Psoas muscle (tissue), 8 donors: ENCODE measurements around the gene LMX1A. TPM values are rescaled to one million over a fixed set of nuclear protein-coding genes. Genes with fewer than 3 reads are reported as not detected.
A peak's percentile ranks its signal among the peaks of the same experiment; 100 is the strongest.

Source experiments
- ATAC-seq, 4 donors: fragments of 200-7000 bp; cut with Tn5 transposase; one replicate each; pipeline ENCODE4 v1.9.1; 2020; ENCODE audit warnings: moderate library complexity in 3 of 4, mild to moderate bottlenecking in 2 of 4
- DNase-seq, 2 donors: peaks; one replicate each; pipeline ENCODE4 v3.0.0-alpha.2; 2020
- H3K27ac ChIP-seq: fragments of 200-600 bp; one replicate; pipeline ENCODE4 v1.8.0; 2022
- H3K27me3 ChIP-seq, 3 donors: fragments of 200-600 bp in 1 of 3; one replicate each; pipeline versions ENCODE4 v1.6.1 to v1.8.0; 2013 to 2022; ENCODE audit warnings: low read length in 2 of 3, mild to moderate bottlenecking in 2 of 3, moderate library complexity in 1 of 3; ENCODE audit not compliant: insufficient read depth in 3 of 3
- H3K36me3 ChIP-seq, 2 donors: fragments of 200-600 bp in 1 of 2; one replicate each; pipeline versions ENCODE4 v1.6.1 to v1.8.0; 2013 to 2022; ENCODE audit warnings: low read depth in 1 of 2, mild to moderate bottlenecking in 1 of 2, moderate library complexity in 1 of 2; ENCODE audit not compliant: insufficient read depth in 1 of 2
- H3K4me1 ChIP-seq: fragments of 200-600 bp; one replicate; pipeline ENCODE4 v1.8.0; 2022
- H3K4me3 ChIP-seq: fragments of 200-600 bp; one replicate; pipeline ENCODE4 v1.8.0; 2022; ENCODE audit warnings: mild to moderate bottlenecking
- H3K9me3 ChIP-seq: fragments of 200-600 bp; one replicate; pipeline ENCODE4 v1.8.0; 2022
- WGBS, 3 donors: extraction: QIAGEN DNeasy Blood & Tissue Kit; methylation state at CpG; one replicate each; pipeline versions ENCODE4 v1.1.6 to v1.1.7; 2013; 5-methylcytosine and 5-hydroxymethylcytosine counted together
- intact Hi-C, 2 donors: fragments of 100-400 bp; cut with DNase I; formaldehyde crosslinking; loops; one replicate each; pipeline versions ENCODE4 v1.11.0 to v1.14.2; 2022
- long read RNA-seq, 2 donors: library from polyadenylated mRNA; unstranded; transcript quantifications; one replicate each; pipeline ENCODE4 v2.0.0, GENCODE V29; 2021
- polyA plus RNA-seq, 3 donors: library from polyadenylated mRNA; stranded (reverse); fragments of 200-250 nt; gene quantifications; one replicate each; pipeline ENCODE4 v1.2.3, GENCODE V29; 2013
- total RNA-seq, 4 donors: library from RNA; stranded (reverse); fragmentation: NEBNext Ultra II Directional in 2 of 4; extraction: Animal tissue kit (Norgen Biotek cat#: 25700) in 2 of 4; gene quantifications; one replicate each; pipeline versions ENCODE4 v1.2.1 to v1.2.4, GENCODE V29; 2021 to 2023
- TF ChIP-seq, protein P1 (sequence below): fragments of 200-600 bp; IDR thresholded peaks from one replicate; pipeline ENCODE4 v1.8.0; 2022; ENCODE audit warnings: antibody characterized with exemption
- donor health status: healthy with polysubstance abuse.
- donor health status: DM: no; HTN: no; CAD: no; lungs with moderate emphysema.
- donor health status: Bipolar disorder and iron deficiency.
- donor health status: healthy.
- donor health status: DM: yes; HTN: yes; CAD: no.
- donor health status: DM: no; HTN: no; CAD: no.
- donor health status: DM: no; HTN: no; CAD: no.
- donor health status: DM: yes; HTN: yes; CAD: no.

Gene LMX1A
- total RNA-seq: under 1 TPM in 2 of 4 donors, not detected in 2; 0.25 to 0.36 TPM
- under 1 TPM in 2 of 3 donors, not detected in 1; 0.04 to 0.07 TPM for polyA plus RNA-seq
- long read RNA-seq, donor 1: 0 reads
- long read RNA-seq, donor 2: 0 reads

DNA sequence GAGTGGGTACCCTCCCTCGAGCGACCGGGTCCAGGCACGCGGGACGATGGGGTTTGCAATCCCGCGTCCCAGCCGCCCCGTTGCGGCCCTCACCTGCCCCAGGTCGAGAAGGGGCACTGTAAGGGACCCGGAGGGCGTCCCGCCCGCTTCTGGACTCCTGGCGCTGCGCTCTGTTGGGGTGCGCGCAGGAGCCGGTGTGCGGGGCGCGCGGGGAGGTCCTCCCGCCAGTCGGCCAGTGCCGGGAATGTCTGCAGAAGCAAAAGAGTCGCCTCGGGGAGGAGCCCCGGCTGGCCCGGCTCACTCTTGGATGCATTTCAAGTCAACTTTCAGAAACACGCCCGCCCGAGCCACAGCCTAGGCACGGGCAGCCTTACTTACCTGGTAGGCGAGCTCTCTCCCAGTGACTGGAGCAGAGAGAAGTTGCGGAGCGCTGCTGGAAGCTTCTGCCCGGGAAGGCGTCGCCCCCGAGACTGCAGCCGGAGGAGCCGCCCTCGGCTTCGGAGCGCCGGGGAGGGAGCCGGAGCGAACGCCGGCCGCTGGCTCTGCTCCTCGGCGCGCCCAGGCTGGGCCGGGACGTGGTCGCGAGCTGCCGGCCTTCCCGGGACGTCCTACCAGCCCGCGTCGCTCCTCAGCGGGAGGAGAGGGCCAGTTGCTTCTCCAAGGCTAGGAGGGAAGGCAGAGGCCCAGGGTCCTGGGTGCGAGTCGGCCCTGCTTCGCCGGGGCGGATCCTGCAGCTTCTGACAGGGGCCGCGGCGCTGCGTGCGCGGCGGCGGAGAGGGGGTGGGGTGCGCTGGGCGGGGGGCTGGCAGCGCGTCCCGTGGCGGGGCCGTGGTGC lies at the start of gene LMX1A:
LMX1A (minus strand) TSS at position 739 of the 835 bp plus-strand sequence. CDS start 1,156 bp downstream, outside the sequence.
- intact Hi-C loops: no loop called here

DNA sequence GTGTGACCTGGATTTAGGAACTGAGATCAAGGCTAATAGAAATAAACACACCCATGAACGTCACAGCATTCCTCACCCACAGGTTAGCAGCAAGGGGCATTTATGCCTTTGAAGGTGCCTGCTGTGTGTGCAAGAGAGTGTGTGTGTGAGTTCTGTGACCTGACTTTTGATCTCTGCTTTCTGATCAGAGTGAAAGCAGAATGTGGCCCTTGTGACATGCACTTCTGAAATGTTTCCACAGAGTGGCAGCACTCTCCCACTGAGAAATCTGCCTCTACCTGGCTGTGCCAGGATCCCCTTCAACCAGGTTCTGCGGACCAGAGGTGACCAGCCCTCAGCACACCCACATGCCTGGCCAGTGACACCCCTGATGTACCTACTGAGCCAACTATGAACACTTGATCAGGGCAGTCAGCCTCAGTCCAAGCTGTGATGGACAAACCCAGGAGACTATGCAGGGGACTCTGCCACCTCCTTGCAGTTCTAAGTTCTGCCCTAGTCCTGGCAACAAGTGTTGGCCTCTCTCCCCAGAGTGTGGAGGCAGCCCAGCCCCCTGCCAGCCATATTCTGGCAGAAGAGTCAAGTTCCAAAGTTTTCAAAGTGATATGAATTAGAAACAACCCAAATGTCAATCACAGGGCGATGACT lies 47.4 kb upstream of the LMX1A start:
- DNase-seq (no peak), ATAC-seq (peak; percentile 50 to 72 (median 58))
- no peaks in the 10 kb centered on the region for H3K9me3 ChIP-seq
- WGBS, 3 donors: 35 to 55% (median 35%) methylated on average over 3 of the region's 3 CpGs
- peaks cover 0 to 6% of the 10 kb centered on the region in 2 donors for H3K36me3 ChIP-seq
- H3K27me3 ChIP-seq: peaks cover 0 to 6% (median 0%) of the 10 kb centered on the region in 3 donors
- TF ChIP-seq, protein P1, sequence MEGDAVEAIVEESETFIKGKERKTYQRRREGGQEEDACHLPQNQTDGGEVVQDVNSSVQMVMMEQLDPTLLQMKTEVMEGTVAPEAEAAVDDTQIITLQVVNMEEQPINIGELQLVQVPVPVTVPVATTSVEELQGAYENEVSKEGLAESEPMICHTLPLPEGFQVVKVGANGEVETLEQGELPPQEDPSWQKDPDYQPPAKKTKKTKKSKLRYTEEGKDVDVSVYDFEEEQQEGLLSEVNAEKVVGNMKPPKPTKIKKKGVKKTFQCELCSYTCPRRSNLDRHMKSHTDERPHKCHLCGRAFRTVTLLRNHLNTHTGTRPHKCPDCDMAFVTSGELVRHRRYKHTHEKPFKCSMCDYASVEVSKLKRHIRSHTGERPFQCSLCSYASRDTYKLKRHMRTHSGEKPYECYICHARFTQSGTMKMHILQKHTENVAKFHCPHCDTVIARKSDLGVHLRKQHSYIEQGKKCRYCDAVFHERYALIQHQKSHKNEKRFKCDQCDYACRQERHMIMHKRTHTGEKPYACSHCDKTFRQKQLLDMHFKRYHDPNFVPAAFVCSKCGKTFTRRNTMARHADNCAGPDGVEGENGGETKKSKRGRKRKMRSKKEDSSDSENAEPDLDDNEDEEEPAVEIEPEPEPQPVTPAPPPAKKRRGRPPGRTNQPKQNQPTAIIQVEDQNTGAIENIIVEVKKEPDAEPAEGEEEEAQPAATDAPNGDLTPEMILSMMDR: peak; percentile 71
- H3K27ac ChIP-seq: no peak overlapping the region
- no peak overlapping the region for H3K4me3 ChIP-seq
- intact Hi-C loops: loop anchor here in 1 of 2 donors (1.0 kb wide), 1 partner anchor 189 kb away; no protein-coding TSS in a partner anchor
- peaks cover 9% of the 10 kb centered on the region for H3K4me1 ChIP-seq

More for the DNA sequence above, at the start of gene LMX1A:
- Histone ChIP-seq H3K4me1 (peaks cover 13% of the 10 kb centered on the region), H3K36me3 (no peaks in the 10 kb centered on the region), H3K27me3 (peaks cover 3 to 72% (median 20%) of the 10 kb centered on the region in 3 donors), H3K27ac (no peak within 1 kb of the TSS), H3K4me3 (peak within 1 kb of the TSS; percentile 67), H3K9me3 (no peaks in the 10 kb centered on the region)
- TF ChIP-seq, protein P1: no peak
- peak; percentile 40 to 67 for DNase-seq
- WGBS, 3 donors: 1 to 2% (median 2%) methylated on average over 43 to 88 of the region's 88 CpGs
- ATAC-seq: peak; percentile 52 to 80 (median 66)

DNA sequence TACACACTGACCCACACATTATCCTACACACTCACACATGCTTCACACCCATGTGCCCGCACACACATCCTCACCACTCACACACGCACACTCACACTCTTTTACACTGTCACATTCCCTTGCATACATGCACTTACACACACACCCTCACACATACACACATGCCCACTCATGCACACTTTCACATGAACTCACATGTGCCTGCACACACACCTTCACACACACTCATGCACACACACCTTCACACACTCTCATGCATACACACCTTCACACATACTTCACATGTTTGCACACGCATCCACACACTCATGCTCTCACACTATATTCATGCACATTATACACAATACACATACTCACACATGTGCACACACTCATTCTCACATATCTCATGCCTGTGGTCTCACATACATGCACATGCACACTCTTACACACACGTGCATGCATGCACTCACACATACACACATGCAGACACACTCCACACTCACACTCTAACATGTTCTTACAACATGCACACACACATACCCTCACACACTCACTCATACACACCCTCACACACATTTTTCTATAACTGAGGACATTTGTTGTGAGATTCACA lies 46.1 kb upstream of the LMX1A start:
- TF ChIP-seq, protein P1: no peak
- peaks cover 0 to 6% (median 0%) of the 10 kb centered on the region in 3 donors for H3K27me3 ChIP-seq
- no peaks in the 10 kb centered on the region for H3K9me3 ChIP-seq
- intact Hi-C loops: no loop called here
- H3K27ac ChIP-seq: no peak overlapping the region
- 94 to 98% (median 96%) methylated on average over 4 of the region's 4 CpGs for WGBS, 3 donors
- ATAC-seq (no peak), DNase-seq (no peak)
- peaks cover 8% of the 10 kb centered on the region for H3K4me1 ChIP-seq
- peaks cover 0 to 6% of the 10 kb centered on the region in 2 donors for H3K36me3 ChIP-seq
- no peak overlapping the region for H3K4me3 ChIP-seq

DNA sequence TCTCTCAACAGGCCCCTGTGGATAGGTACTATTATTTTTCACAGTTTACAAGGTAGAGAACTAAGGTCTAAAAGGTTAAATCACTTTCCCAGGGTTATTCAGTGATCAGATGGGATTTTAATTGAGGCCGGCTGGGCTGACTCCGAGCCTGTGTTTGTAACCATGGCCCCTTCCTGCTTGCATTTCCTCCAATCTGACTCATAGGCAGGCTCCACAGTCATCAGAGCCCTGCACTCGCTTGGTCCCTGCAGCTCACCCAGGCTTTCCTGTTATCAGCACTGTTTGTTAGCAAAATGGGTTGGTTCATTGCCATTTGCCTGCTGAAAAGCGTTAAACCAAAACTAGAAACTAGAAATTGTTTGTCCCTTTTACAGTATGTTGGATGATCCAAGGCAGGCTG lies 41.4 kb upstream of the LMX1A start:
- Histone ChIP-seq H3K36me3 (no peaks in the 10 kb centered on the region), H3K4me3 (no peak overlapping the region), H3K4me1 (no peaks in the 10 kb centered on the region), H3K27ac (peak overlapping the region; percentile 19), H3K27me3 (peaks cover 0 to 6% (median 0%) of the 10 kb centered on the region in 3 donors), H3K9me3 (no peaks in the 10 kb centered on the region)
- TF ChIP-seq, protein P1: no peak
- DNase-seq (peak in 1 of 2 donors; percentile 41), ATAC-seq (peak in 3 of 4 donors; percentile 44 to 55 (median 48))
- intact Hi-C loops: loop anchor here in 1 of 2 donors (10.0 kb wide), 1 partner anchor 517 kb away; no protein-coding TSS in a partner anchor
- WGBS, 3 donors: 51 to 63% (median 63%) methylated on average over 4 of the region's 4 CpGs
